ENCODE measurements around the gene HMGA1. TPM values are rescaled to one million over a fixed set of nuclear protein-coding genes. Genes with fewer than 3 reads are reported as not detected.

Gene HMGA1
- polyA plus RNA-seq, 1 of the 3 experiments (the other 2 are of a cell fraction) = 433 TPM

DNA sequence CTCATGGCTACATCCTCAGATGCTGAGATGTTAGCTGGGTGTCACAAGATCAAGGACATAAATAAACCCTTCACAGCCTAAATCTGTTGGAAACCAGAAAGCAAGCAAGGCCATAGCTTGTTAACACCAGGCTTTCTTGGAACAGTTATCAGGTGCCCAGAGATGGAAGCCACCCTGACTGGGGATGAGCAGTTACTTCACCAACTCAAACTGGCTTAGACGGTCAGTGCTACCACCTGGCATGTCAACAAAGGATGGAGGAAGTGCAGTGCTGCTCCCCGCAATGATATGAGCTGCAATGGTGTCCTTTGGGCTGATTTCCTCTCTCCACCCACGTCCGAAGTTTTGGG is 41.1 kb downstream of the HMGA1 start:
- DNase-seq = no peak
- Histone ChIP-seq H3K9me3 (no peaks in the 10 kb centered on the region), H3K27me3 (ENCODE audit: insufficient read depth) (no peaks in the 10 kb centered on the region), H3K79me2 (ENCODE audit: insufficient read depth) (no peaks in the 10 kb centered on the region), H3K9me2 (no peaks in the 10 kb centered on the region), H3K9ac (no peak overlapping the region), H3K4me1 (ENCODE audit: control insufficient read depth in 1 of 2, insufficient read depth in 2 of 2, low read depth in 1 of 2, low read length in 1 of 2) (peaks cover 0 to 21% of the 10 kb centered on the region in 2 experiments; a peak in 1 of 4 replicates), H2AFZ (ENCODE audit: low read depth) (no peak overlapping the region), H3K27ac (ENCODE audit: low read depth in 2 of 2, low read length in 1 of 2) (no peak overlapping the region; a peak in 1 of 4 replicates), H3K4me2 (no peak overlapping the region), H3K36me3 (replicated peaks in 1 of 2; ENCODE audit: control insufficient read depth in 1 of 2, insufficient read depth in 2 of 2, low read length in 1 of 2) (peaks cover 5 to 18% of the 10 kb centered on the region in 2 experiments), H3K4me3 (ENCODE audit: low read depth in 2 of 2, low read length in 1 of 2) (no peak overlapping the region), H4K20me1 (ENCODE audit: insufficient read depth) (no peaks in the 10 kb centered on the region), H3F3A (replicated peaks; ENCODE audit: insufficient read depth) (peaks cover 4% of the 10 kb centered on the region)
- POLR2A ChIA-PET = no interaction called here
- TF ChIP-seq RCOR1 (IDR thresholded peaks at IDR 0.05; ENCODE audit: low read length) (no peak), NFIC (IDR thresholded peaks at IDR 0.05; ENCODE audit: borderline replicate concordance) (no peak), POLR2AphosphoS5 (IDR thresholded peaks at IDR 0.05; ENCODE audit: low read depth, low read length) (no peak), GABPA (IDR thresholded peaks at IDR 0.05; ENCODE audit: low read depth) (no peak), CHD2 (IDR thresholded peaks at IDR 0.05; ENCODE audit: low read length, partially characterized antibody) (no peak), RFX5 (IDR thresholded peaks at IDR 0.05; ENCODE audit: low read length) (no peak), EP300 (IDR thresholded peaks at IDR 0.05; ENCODE audit: borderline replicate concordance in 1 of 2, low read depth in 1 of 2, low read length in 1 of 2) (no peak), FOXM1 (IDR thresholded peaks at IDR 0.05; ENCODE audit: low read depth) (no peak), FOXJ3 (CRISPR knock-in tag; IDR thresholded peaks at IDR 0.05) (no peak)
- TF ChIP-seq, protein P1, sequence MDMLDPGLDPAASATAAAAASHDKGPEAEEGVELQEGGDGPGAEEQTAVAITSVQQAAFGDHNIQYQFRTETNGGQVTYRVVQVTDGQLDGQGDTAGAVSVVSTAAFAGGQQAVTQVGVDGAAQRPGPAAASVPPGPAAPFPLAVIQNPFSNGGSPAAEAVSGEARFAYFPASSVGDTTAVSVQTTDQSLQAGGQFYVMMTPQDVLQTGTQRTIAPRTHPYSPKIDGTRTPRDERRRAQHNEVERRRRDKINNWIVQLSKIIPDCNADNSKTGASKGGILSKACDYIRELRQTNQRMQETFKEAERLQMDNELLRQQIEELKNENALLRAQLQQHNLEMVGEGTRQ (IDR thresholded peaks at IDR 0.05; ENCODE audit: borderline replicate concordance, low read depth, low read length) = no peak
- TF ChIP-seq, protein P2, sequence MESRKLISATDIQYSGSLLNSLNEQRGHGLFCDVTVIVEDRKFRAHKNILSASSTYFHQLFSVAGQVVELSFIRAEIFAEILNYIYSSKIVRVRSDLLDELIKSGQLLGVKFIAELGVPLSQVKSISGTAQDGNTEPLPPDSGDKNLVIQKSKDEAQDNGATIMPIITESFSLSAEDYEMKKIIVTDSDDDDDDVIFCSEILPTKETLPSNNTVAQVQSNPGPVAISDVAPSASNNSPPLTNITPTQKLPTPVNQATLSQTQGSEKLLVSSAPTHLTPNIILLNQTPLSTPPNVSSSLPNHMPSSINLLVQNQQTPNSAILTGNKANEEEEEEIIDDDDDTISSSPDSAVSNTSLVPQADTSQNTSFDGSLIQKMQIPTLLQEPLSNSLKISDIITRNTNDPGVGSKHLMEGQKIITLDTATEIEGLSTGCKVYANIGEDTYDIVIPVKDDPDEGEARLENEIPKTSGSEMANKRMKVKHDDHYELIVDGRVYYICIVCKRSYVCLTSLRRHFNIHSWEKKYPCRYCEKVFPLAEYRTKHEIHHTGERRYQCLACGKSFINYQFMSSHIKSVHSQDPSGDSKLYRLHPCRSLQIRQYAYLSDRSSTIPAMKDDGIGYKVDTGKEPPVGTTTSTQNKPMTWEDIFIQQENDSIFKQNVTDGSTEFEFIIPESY (IDR thresholded peaks at IDR 0.05; ENCODE audit: borderline replicate concordance, low read depth) = no peak
- WGBS (ENCODE audit: low lambda C conversion rate) = 94% methylated on average over 4 of the region's 4 CpGs
- CTCF ChIA-PET = interaction anchor here (0.6 kb wide), 1 partner anchor 28 kb away, joined by 3 read pairs; no protein-coding TSS in a partner anchor

DNA sequence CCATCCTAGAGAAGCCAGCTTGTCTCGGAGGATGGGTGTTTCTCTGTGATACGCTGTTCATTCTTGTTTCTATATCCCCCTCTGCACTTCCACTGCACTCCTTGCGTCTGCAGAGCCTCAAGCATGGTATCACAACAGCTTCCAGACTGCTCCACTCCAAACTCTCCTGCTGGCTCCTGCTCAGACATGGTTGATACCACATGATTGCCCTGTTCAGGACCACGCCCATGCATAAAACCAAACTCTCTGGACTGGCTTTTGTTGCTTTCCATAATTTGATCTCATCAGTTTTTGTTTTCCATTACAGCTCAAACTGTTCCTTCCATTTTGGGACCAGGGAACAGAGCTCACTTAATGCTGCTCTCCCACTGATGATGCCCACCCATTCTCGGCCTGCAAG is 42.2 kb downstream of the HMGA1 start:
- Histone ChIP-seq H3K9me3 (no peaks in the 10 kb centered on the region), H3K27me3 (ENCODE audit: insufficient read depth) (no peaks in the 10 kb centered on the region), H3K4me1 (ENCODE audit: control insufficient read depth in 1 of 2, insufficient read depth in 2 of 2, low read depth in 1 of 2, low read length in 1 of 2) (peaks cover 0 to 14% of the 10 kb centered on the region in 2 experiments; a peak in 1 of 4 replicates), H3F3A (replicated peaks; ENCODE audit: insufficient read depth) (peaks cover 4% of the 10 kb centered on the region), H3K9me2 (no peaks in the 10 kb centered on the region), H3K36me3 (replicated peaks in 1 of 2; ENCODE audit: control insufficient read depth in 1 of 2, insufficient read depth in 2 of 2, low read length in 1 of 2) (peaks cover 5 to 22% of the 10 kb centered on the region in 2 experiments), H2AFZ (ENCODE audit: low read depth) (no peak overlapping the region), H4K20me1 (ENCODE audit: insufficient read depth) (no peaks in the 10 kb centered on the region), H3K9ac (no peak overlapping the region), H3K79me2 (ENCODE audit: insufficient read depth) (no peaks in the 10 kb centered on the region), H3K27ac (ENCODE audit: low read depth in 2 of 2, low read length in 1 of 2) (no peak overlapping the region), H3K4me2 (no peak overlapping the region), H3K4me3 (ENCODE audit: low read depth in 2 of 2, low read length in 1 of 2) (no peak overlapping the region)
- ChIA-PET POLR2A (no interaction called here), CTCF (no interaction called here)
- no peak for DNase-seq
- TF ChIP-seq RFX5 (IDR thresholded peaks at IDR 0.05; ENCODE audit: low read length) (no peak), EZH2phosphoT487 (IDR thresholded peaks at IDR 0.05; ENCODE audit: borderline replicate concordance, low read depth) (no peak), JUND (IDR thresholded peaks at IDR 0.05) (no peak), RCOR1 (IDR thresholded peaks at IDR 0.05; ENCODE audit: low read length) (no peak), TAF1 (IDR thresholded peaks at IDR 0.05; ENCODE audit: borderline replicate concordance, low read depth, low read length) (no peak), GATA2 (CRISPR knock-in tag; IDR thresholded peaks at IDR 0.05) (no peak), POLR2AphosphoS5 (IDR thresholded peaks at IDR 0.05; ENCODE audit: low read depth, low read length) (no peak), CHD2 (IDR thresholded peaks at IDR 0.05; ENCODE audit: low read length, partially characterized antibody) (no peak), MEF2A (IDR thresholded peaks at IDR 0.05; ENCODE audit: borderline replicate concordance, low read depth) (no peak), EP300 (IDR thresholded peaks at IDR 0.05; ENCODE audit: borderline replicate concordance in 1 of 2, low read depth in 1 of 2, low read length in 1 of 2) (no peak), FOXM1 (IDR thresholded peaks at IDR 0.05; ENCODE audit: low read depth) (no peak), SIN3A (IDR thresholded peaks at IDR 0.05; ENCODE audit: borderline replicate concordance, low read depth, low read length) (no peak)
- TF ChIP-seq, protein P3, sequence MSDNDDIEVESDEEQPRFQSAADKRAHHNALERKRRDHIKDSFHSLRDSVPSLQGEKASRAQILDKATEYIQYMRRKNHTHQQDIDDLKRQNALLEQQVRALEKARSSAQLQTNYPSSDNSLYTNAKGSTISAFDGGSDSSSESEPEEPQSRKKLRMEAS (IDR thresholded peaks at IDR 0.05; ENCODE audit: low read depth) = no peak
- TF ChIP-seq, protein P4, sequence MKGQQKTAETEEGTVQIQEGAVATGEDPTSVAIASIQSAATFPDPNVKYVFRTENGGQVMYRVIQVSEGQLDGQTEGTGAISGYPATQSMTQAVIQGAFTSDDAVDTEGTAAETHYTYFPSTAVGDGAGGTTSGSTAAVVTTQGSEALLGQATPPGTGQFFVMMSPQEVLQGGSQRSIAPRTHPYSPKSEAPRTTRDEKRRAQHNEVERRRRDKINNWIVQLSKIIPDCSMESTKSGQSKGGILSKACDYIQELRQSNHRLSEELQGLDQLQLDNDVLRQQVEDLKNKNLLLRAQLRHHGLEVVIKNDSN (IDR thresholded peaks at IDR 0.05; ENCODE audit: borderline replicate concordance, low read depth) = no peak
- TF ChIP-seq, protein P5, sequence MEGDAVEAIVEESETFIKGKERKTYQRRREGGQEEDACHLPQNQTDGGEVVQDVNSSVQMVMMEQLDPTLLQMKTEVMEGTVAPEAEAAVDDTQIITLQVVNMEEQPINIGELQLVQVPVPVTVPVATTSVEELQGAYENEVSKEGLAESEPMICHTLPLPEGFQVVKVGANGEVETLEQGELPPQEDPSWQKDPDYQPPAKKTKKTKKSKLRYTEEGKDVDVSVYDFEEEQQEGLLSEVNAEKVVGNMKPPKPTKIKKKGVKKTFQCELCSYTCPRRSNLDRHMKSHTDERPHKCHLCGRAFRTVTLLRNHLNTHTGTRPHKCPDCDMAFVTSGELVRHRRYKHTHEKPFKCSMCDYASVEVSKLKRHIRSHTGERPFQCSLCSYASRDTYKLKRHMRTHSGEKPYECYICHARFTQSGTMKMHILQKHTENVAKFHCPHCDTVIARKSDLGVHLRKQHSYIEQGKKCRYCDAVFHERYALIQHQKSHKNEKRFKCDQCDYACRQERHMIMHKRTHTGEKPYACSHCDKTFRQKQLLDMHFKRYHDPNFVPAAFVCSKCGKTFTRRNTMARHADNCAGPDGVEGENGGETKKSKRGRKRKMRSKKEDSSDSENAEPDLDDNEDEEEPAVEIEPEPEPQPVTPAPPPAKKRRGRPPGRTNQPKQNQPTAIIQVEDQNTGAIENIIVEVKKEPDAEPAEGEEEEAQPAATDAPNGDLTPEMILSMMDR (IDR thresholded peaks at IDR 0.05) = no peak
- WGBS (ENCODE audit: low lambda C conversion rate) = 97% methylated on average over 5 of the region's 5 CpGs
